Measurements from ENCODE around the gene IQCH.

DNA sequence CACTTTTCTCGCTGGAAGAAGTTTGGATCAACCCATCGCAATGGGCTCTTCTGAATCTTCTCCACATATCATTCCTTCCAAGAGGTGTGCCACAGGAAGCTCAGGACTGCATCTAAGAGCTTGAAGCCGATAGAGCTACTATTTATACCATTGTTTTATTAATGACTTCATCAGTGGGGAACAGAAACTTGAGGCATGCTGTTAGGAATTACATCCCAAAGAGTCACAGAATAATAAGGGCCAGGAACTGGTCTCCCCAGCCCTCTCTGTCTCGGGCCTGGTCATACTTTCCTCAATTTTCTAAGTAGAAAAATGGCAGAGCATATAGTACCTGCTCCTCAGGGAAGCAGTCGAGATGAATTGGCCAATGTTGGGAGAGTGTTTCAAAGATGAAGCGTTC, 249.5 kb downstream of the IQCH start:
- TF ChIP-seq POLR2A (IDR thresholded peaks at IDR 0.05), result no peak
- TF ChIP-seq, protein P1, sequence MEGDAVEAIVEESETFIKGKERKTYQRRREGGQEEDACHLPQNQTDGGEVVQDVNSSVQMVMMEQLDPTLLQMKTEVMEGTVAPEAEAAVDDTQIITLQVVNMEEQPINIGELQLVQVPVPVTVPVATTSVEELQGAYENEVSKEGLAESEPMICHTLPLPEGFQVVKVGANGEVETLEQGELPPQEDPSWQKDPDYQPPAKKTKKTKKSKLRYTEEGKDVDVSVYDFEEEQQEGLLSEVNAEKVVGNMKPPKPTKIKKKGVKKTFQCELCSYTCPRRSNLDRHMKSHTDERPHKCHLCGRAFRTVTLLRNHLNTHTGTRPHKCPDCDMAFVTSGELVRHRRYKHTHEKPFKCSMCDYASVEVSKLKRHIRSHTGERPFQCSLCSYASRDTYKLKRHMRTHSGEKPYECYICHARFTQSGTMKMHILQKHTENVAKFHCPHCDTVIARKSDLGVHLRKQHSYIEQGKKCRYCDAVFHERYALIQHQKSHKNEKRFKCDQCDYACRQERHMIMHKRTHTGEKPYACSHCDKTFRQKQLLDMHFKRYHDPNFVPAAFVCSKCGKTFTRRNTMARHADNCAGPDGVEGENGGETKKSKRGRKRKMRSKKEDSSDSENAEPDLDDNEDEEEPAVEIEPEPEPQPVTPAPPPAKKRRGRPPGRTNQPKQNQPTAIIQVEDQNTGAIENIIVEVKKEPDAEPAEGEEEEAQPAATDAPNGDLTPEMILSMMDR (IDR thresholded peaks at IDR 0.05), result no peak
